Sigmoid colon (tissue), 3 donors: ENCODE data around the gene TMEM231.

Source experiments
- CTCF ChIP-seq, 4 experiments: fragments of 450-650 bp in 3 of 4; fragments of 200-600 bp in 1 of 4; IDR thresholded peaks; one replicate each; pipeline ENCODE4 v1.5.1; 2016 to 2019; ENCODE audit warnings: antibody characterized with exemption in 4 of 4, mild to moderate bottlenecking in 3 of 4, moderate library complexity in 2 of 4
- POLR2A ChIP-seq, 2 donors: fragments of 450-650 bp; IDR thresholded peaks; one replicate each; pipeline ENCODE4 v1.6.1; 2016; ENCODE audit warnings: antibody characterized with exemption in 2 of 2, mild to moderate bottlenecking in 2 of 2, moderate library complexity in 2 of 2

GRCh38 chr16:75526032-75526790 lies 29.8 kb downstream of the TMEM231 start:
- TF ChIP-seq CTCF (IDR thresholded peaks at IDR 0.05): no peak
- TF ChIP-seq POLR2A (IDR thresholded peaks at IDR 0.05): no peak
